ENCODE measurements around the gene HPCAL1. TPM values are rescaled to one million over a fixed set of nuclear protein-coding genes. Genes with fewer than 3 reads are reported as not detected.

The HPCAL1 gene
- total RNA-seq, 4 donors from 2014 or later, result 11.1 to 122 (median 48.9) TPM

DNA sequence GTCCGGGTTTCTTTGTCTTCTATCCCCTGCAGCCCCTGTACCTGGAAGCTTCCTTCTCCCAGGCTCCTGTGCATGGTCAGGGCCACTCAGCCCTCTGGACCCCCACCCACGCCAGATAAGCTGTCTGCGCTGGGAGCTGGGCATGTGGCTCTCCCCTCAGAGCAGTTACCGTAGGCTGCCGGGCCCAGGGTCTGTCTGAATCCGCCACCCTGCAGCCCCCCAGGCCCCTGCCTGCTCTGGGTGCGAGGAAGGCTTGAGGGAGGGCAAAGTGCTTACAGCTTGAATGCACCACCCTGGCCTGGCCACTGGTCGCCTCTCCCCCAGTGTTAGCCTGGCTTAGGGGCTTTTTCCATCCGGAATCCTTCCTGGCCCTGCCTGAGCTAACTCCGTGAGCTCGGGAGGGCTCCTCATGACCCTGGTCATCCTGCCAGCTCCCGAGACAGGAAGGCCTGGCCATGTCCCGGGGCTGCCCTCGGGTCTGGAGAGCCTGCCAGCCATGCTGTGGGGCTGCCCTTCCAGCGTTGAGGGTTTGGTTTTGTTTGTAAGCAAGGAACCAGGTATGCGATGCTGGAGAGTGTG lies 94.7 kb downstream of the HPCAL1 start:
- no peak for DNase-seq

DNA sequence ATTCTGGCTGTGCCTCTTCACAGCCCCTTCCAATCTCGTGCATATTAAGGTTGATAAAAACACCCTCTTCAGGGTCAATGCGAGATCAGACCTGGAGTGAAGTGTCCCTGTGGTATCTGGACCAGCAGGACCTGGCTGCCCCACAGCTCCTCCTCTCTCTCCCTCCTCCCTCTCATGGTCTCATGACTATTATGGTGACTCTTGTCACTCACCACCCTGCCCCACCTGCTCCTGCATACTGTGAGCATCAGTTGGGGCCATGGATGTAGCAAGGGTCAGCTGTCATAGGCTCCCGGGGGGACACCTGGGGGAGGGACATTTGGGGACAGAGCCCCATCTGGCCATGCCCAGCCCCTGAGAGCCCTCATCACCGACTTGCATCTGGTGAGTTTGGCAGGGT lies 95.2 kb downstream of the HPCAL1 start:
- no peaks in the 10 kb centered on the region for H3K27me3 ChIP-seq
- intact Hi-C loops (cut with DNase I; ENCODE audit: low total_unique reads), result no loop called here
- peaks cover 0 to 4% of the 10 kb centered on the region in 2 donors for H3K4me1 ChIP-seq
- peak overlapping the region; percentile 17 to 42 for H3K27ac ChIP-seq
- no peak for DNase-seq
- TF ChIP-seq, protein P1, sequence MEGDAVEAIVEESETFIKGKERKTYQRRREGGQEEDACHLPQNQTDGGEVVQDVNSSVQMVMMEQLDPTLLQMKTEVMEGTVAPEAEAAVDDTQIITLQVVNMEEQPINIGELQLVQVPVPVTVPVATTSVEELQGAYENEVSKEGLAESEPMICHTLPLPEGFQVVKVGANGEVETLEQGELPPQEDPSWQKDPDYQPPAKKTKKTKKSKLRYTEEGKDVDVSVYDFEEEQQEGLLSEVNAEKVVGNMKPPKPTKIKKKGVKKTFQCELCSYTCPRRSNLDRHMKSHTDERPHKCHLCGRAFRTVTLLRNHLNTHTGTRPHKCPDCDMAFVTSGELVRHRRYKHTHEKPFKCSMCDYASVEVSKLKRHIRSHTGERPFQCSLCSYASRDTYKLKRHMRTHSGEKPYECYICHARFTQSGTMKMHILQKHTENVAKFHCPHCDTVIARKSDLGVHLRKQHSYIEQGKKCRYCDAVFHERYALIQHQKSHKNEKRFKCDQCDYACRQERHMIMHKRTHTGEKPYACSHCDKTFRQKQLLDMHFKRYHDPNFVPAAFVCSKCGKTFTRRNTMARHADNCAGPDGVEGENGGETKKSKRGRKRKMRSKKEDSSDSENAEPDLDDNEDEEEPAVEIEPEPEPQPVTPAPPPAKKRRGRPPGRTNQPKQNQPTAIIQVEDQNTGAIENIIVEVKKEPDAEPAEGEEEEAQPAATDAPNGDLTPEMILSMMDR (IDR thresholded peaks at IDR 0.05), result no peak
- TF ChIP-seq POLR2A (IDR thresholded peaks at IDR 0.05), result no peak
- no peaks in the 10 kb centered on the region for H3K9me3 ChIP-seq
- H3K36me3 ChIP-seq, result no peaks in the 10 kb centered on the region
- H3K4me3 ChIP-seq, result no peak overlapping the region

More for the DNA sequence above, 94.7 kb downstream of the HPCAL1 start:
- H3K27me3 ChIP-seq, result no peaks in the 10 kb centered on the region
- no peaks in the 10 kb centered on the region for H3K9me3 ChIP-seq
- peak overlapping the region; percentile 17 to 42 for H3K27ac ChIP-seq
- intact Hi-C loops (cut with DNase I; ENCODE audit: low total_unique reads), result no loop called here
- H3K4me3 ChIP-seq, result no peak overlapping the region
- no peaks in the 10 kb centered on the region for H3K36me3 ChIP-seq
- no peak for TF ChIP-seq POLR2A (IDR thresholded peaks at IDR 0.05)
- no peaks in the 10 kb centered on the region for H3K4me1 ChIP-seq

DNA sequence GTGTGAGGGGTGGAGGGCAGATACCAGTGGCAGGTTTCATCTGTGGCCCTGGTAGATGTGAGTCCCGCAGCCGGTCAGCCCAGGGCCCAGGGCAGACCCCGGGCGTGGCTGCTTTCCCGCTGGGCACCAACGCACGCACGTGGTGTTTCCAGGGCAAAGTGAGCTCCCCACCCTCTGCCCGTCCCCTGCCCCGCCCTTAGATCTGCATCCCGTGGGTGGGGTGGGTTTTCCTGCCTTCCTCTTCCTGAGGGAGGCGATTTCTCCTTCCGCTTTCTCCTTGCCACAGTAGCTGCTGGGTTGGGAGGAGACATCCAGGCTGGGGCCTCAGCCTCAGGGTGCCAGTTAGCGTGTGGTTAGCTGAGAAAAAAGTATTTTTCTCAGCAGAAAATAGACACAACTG lies 95.8 kb downstream of the HPCAL1 start:
- Histone ChIP-seq H3K36me3 (no peaks in the 10 kb centered on the region), H3K9me3 (no peaks in the 10 kb centered on the region), H3K4me1 (peaks cover 0 to 5% of the 10 kb centered on the region in 2 donors), H3K4me3 (no peak overlapping the region), H3K27ac (peak overlapping the region in 1 of 2 donors; percentile 30), H3K27me3 (no peaks in the 10 kb centered on the region)
- DNase-seq, result no peak
- intact Hi-C loops (cut with DNase I; ENCODE audit: low total_unique reads), result no loop called here
- TF ChIP-seq POLR2A (IDR thresholded peaks at IDR 0.05), result no peak
- TF ChIP-seq, protein P1 (IDR thresholded peaks at IDR 0.05), result no peak

DNA sequence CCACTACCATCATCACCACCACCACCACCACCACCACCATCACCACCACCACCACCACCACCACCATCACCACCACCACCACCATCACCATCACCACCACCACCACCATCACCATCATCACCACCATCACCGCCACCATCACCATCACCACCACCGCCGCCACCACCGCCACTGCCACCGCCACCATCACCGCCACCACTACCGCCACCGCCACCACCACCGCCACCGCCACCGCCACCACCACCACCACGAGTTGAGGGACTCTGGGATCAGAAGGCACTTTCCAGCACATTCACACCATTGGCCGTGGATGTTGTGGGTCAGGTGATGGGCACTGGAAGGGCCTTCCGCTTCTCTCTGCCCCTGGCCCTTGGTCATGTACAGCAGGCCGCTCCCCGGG lies 96.7 kb downstream of the HPCAL1 start:
- no peak for TF ChIP-seq POLR2A (IDR thresholded peaks at IDR 0.05)
- TF ChIP-seq, protein P1 (IDR thresholded peaks at IDR 0.05), result no peak
- no peaks in the 10 kb centered on the region for H3K27me3 ChIP-seq
- H3K4me3 ChIP-seq, result no peak overlapping the region
- no peak for DNase-seq
- intact Hi-C loops (cut with DNase I; ENCODE audit: low total_unique reads), result no loop called here
- peak overlapping the region in 1 of 2 donors; percentile 79 for H3K27ac ChIP-seq
- no peaks in the 10 kb centered on the region for H3K9me3 ChIP-seq
- peaks cover 0 to 10% of the 10 kb centered on the region in 2 donors for H3K4me1 ChIP-seq
- H3K36me3 ChIP-seq, result no peaks in the 10 kb centered on the region

DNA sequence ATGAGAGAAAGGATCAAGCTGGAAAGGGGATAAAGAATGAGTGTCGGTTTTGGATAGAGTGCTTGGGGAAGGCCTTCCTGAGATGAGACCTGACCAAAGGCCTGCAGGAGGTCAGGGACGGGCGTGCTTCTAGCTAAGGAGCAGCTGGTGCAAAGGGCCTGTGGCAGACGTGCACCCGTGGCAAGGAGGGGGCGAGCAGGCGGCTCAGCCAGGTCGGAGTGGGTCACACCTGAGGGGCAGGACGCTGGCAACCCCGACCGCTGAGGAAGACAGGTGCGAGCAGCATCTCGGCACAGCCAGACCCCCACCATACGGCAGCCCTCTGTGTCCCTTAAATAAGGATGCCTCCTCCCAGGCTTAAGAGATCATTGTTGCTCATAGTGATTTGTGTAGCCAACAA lies 97.3 kb downstream of the HPCAL1 start:
- peaks cover 0 to 15% of the 10 kb centered on the region in 2 donors for H3K4me1 ChIP-seq
- no peaks in the 10 kb centered on the region for H3K9me3 ChIP-seq
- no peaks in the 10 kb centered on the region for H3K27me3 ChIP-seq
- H3K4me3 ChIP-seq, result no peak overlapping the region
- peak overlapping the region; percentile 29 to 79 for H3K27ac ChIP-seq
- no peak for DNase-seq
- no peaks in the 10 kb centered on the region for H3K36me3 ChIP-seq
- intact Hi-C loops (cut with DNase I; ENCODE audit: low total_unique reads), result loop anchor here (10.0 kb wide), 1 partner anchor 95 kb away; the partner anchor contains the start of gene HPCAL1
- TF ChIP-seq, protein P1 (IDR thresholded peaks at IDR 0.05), result no peak
- no peak for TF ChIP-seq POLR2A (IDR thresholded peaks at IDR 0.05)
